Suprapubic skin (tissue), 3 donors: ENCODE data around the gene ITPRIPL2.

Experiments
- EP300 ChIP-seq: sonication (generic); formaldehyde crosslinking; IDR thresholded peaks from one replicate; pipeline ENCODE4 v1.6.1; 2017; ENCODE audit warnings: antibody characterized with exemption
- POLR2A ChIP-seq, 2 donors: fragments of 450-650 bp; IDR thresholded peaks; one replicate each; pipeline ENCODE4 v1.6.1; 2017; ENCODE audit warnings: antibody characterized with exemption in 2 of 2, mild to moderate bottlenecking in 2 of 2, moderate library complexity in 2 of 2
- TF ChIP-seq, protein P1 (sequence below), 2 donors: fragments of 200-600 bp in 1 of 2; fragments of 450-650 bp in 1 of 2; sonication (generic) in 1 of 2; IDR thresholded peaks; one replicate each; pipeline ENCODE4 v1.5.1; 2016 to 2019; ENCODE audit warnings: antibody characterized with exemption in 2 of 2, mild to moderate bottlenecking in 1 of 2, moderate library complexity in 1 of 2

DNA sequence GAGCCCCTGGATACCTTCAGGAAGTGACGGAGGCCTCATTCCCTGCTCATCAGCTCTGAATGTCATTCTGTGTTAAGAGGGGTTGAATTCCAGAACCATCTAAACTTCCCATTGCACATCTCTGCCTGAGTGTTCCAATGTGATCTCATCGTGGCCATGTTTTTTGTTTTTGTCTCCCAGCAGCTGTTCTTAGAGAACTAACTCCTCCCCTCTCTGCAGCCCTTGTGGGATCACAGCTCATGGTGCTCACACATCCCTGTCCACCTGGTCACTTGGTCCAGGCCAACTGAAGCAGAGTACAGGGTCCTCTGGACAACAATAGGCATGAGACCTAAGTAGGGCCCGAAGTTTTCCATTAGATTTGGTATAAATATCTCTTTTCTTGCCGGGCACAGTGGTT lies 48.3 kb downstream of the ITPRIPL2 start:
- TF ChIP-seq, protein P1, sequence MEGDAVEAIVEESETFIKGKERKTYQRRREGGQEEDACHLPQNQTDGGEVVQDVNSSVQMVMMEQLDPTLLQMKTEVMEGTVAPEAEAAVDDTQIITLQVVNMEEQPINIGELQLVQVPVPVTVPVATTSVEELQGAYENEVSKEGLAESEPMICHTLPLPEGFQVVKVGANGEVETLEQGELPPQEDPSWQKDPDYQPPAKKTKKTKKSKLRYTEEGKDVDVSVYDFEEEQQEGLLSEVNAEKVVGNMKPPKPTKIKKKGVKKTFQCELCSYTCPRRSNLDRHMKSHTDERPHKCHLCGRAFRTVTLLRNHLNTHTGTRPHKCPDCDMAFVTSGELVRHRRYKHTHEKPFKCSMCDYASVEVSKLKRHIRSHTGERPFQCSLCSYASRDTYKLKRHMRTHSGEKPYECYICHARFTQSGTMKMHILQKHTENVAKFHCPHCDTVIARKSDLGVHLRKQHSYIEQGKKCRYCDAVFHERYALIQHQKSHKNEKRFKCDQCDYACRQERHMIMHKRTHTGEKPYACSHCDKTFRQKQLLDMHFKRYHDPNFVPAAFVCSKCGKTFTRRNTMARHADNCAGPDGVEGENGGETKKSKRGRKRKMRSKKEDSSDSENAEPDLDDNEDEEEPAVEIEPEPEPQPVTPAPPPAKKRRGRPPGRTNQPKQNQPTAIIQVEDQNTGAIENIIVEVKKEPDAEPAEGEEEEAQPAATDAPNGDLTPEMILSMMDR (IDR thresholded peaks at IDR 0.05), result no peak
- TF ChIP-seq EP300 (no peak), POLR2A (IDR thresholded peaks at IDR 0.05) (no peak)
